GM20000 (cell line): ENCODE data around the gene TTYH1.

Experiments
- DNase-seq: peaks from one replicate; pipeline ENCODE4 v3.0.0; 2012; ENCODE audit warnings: low spot score
- CTCF ChIP-seq: IDR thresholded peaks from 2 replicates; pipeline ENCODE4 v1.5.1; 2012; ENCODE audit warnings: mild to moderate bottlenecking, control low read depth; ENCODE audit errors: extremely low read depth, missing control alignments

Gene TTYH1

GRCh38 chr19:54432144-54432738 lies 17.0 kb downstream of the TTYH1 start:
- DNase-seq: no peak
- no peak for TF ChIP-seq CTCF

- DNase-seq: no peak
- TF ChIP-seq CTCF: no peak
Measured at GRCh38 chr19:54433697-54434096, 18.4 kb downstream of the TTYH1 start.

GRCh38 chr19:54434112-54434872 lies 19.0 kb downstream of the TTYH1 start:
- TF ChIP-seq CTCF: no peak
- DNase-seq: no peak

- no peak for TF ChIP-seq CTCF
- DNase-seq: no peak
Measured at GRCh38 chr19:54434873-54435214, 19.6 kb downstream of the TTYH1 start.

GRCh38 chr19:54435551-54436016 lies 20.3 kb downstream of the TTYH1 start:
- no peak for DNase-seq
- TF ChIP-seq CTCF: no peak

- TF ChIP-seq CTCF: no peak
- DNase-seq: no peak
Measured at GRCh38 chr19:54436031-54436523, 20.8 kb downstream of the TTYH1 start.

GRCh38 chr19:54436628-54437252 lies 21.5 kb downstream of the TTYH1 start:
- no peak for TF ChIP-seq CTCF
- no peak for DNase-seq
